ENCODE results near the gene C1orf53. TPM values are rescaled to one million over a fixed set of nuclear protein-coding genes. Genes with fewer than 3 reads are reported as not detected.

Gene C1orf53
- total RNA-seq (2014; rRNA removed; shearing (Covaris generic)) = 22.3 and 24.8 TPM in 2 replicates

DNA sequence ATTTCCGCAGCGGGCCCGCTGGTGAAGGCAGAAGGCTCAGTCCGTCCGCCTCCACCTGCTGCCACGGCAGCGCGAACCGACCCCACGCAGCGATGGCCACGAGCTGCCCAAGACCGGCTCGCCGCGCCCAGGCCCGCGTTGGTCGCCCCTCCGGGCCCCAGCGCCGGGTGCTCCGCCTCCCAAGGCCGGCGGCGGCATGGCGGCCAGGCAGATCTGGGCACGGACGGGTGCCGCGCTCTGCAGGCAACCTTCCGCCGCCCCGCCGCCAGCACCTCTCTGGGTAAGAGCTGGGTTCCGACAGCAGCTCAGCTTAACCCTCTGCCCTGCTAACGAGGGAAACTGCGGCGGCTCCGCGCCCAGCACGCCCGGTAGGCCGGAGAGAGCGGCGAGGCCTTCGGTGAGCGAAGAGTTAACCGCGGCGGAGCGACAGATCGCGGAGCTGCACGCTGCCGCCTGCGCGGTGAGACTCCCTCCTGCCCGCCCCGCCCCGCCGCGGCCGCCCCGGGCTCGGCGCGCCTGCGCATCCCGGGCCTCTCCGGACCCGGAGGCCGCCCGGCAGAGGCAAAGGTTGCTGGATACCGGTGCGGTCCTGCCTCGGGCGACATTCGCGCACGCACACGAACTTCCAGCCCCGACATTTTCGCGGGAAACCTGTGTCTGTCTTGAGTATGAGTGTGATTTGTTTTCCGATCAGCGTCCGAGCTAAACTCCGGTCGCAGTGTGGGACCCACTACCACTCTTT is at the start of gene C1orf53:
Gene C1orf53, plus strand, starts transcription at position 177 of the 742 bp plus-strand sequence. Its CDS starts 20 bp downstream, at position 197.

Other genes with a start within 250 kb of the C1orf53 start
- 5.7 and 6.6 TPM in 2 replicates for gene DENND1B, start 127.2 kb upstream of the C1orf53 start, total RNA-seq (2014; rRNA removed; shearing (Covaris generic))
- gene LHX9, start 14.7 kb downstream of the C1orf53 start, total RNA-seq (2014; rRNA removed; shearing (Covaris generic)) = 0.24 and 0.83 TPM in 2 replicates